Mesenchymal stem cell (in vitro differentiated cells and primary cell): ENCODE results near the gene OAS2.

ENCODE experiments used
- DNase-seq: peaks from one replicate; pipeline ENCODE4 v3.0.0-alpha.2; 2013
- H2AFZ ChIP-seq: one replicate; pipeline ENCODE4 v1.6.1; 2013; ENCODE audit warnings: low read depth, mild to moderate bottlenecking, control low read depth, inconsistent platforms, low read length, moderate library complexity
- H2AK5ac ChIP-seq: 2 replicates; pipeline ENCODE4 v1.6.1; 2013; ENCODE audit warnings: low read length, moderate library complexity, mild to moderate bottlenecking, inconsistent platforms; ENCODE audit not compliant: severe bottlenecking
- H2BK120ac ChIP-seq: one replicate; pipeline ENCODE4 v1.6.1; 2013; ENCODE audit warnings: low read depth, mild to moderate bottlenecking, inconsistent platforms, low read length, moderate library complexity
- H2BK12ac ChIP-seq, 2 experiments: one replicate each; pipeline ENCODE4 v1.6.1; 2013; ENCODE audit warnings: inconsistent platforms in 2 of 2, low read length in 2 of 2, mild to moderate bottlenecking in 2 of 2, moderate library complexity in 2 of 2, control low read depth in 1 of 2
- H2BK15ac ChIP-seq: one replicate; pipeline ENCODE4 v1.6.1; 2013; ENCODE audit warnings: mild to moderate bottlenecking, low read depth, inconsistent platforms; ENCODE audit not compliant: poor library complexity, severe bottlenecking
- H2BK5ac ChIP-seq: 2 replicates; pipeline ENCODE4 v1.6.1; 2013; ENCODE audit warnings: low read depth, mild to moderate bottlenecking, low read length, control low read depth, inconsistent platforms; ENCODE audit not compliant: poor library complexity, severe bottlenecking
- H3K14ac ChIP-seq, 2 experiments: one replicate each; pipeline ENCODE4 v1.6.1; 2013; ENCODE audit warnings: inconsistent platforms in 2 of 2, low read length in 2 of 2, control low read depth in 1 of 2, mild to moderate bottlenecking in 1 of 2, moderate library complexity in 1 of 2
- H3K18ac ChIP-seq, 2 experiments: one replicate each; pipeline ENCODE4 v1.6.1; 2013; ENCODE audit warnings: inconsistent platforms in 2 of 2, low read length in 2 of 2, control low read depth in 1 of 2, low read depth in 1 of 2, mild to moderate bottlenecking in 1 of 2
- H3K23ac ChIP-seq, 2 experiments: one replicate each; pipeline ENCODE4 v1.6.1; 2013; ENCODE audit warnings: inconsistent platforms in 2 of 2, low read length in 2 of 2, mild to moderate bottlenecking in 2 of 2, moderate library complexity in 2 of 2, control low read depth in 1 of 2
- H3K27ac ChIP-seq: 2 replicates; pipeline ENCODE4 v1.5.1; 2013; ENCODE audit warnings: mild to moderate bottlenecking, moderate library complexity, low read length, control low read depth, inconsistent platforms; ENCODE audit not compliant: poor library complexity, severe bottlenecking
- H3K27me3 ChIP-seq, 2 experiments: 2 replicates each; pipeline versions ENCODE4 v1.6.1 to v1.7.0; 2013; ENCODE audit warnings: low read length in 2 of 2, mild to moderate bottlenecking in 2 of 2, moderate library complexity in 2 of 2, control low read depth in 1 of 2, inconsistent platforms in 1 of 2; ENCODE audit not compliant: control insufficient read depth in 1 of 2, insufficient read depth in 1 of 2
- H3K36me3 ChIP-seq, 2 experiments: 2 replicates each; pipeline versions ENCODE4 v1.6.1 to v1.7.0; 2013; ENCODE audit warnings: low read length in 2 of 2, control low read depth in 1 of 2, inconsistent platforms in 1 of 2, low read depth in 1 of 2, mild to moderate bottlenecking in 1 of 2; ENCODE audit not compliant: insufficient read depth in 2 of 2, control insufficient read depth in 1 of 2
- H3K4ac ChIP-seq, 2 experiments: one replicate each; pipeline ENCODE4 v1.6.1; 2013; ENCODE audit warnings: inconsistent platforms in 2 of 2, low read length in 2 of 2, mild to moderate bottlenecking in 2 of 2, moderate library complexity in 2 of 2, control low read depth in 1 of 2, low read depth in 1 of 2
- H3K4me1 ChIP-seq: 2 replicates; pipeline ENCODE4 v1.6.1; 2013; ENCODE audit warnings: low read depth, low read length, control low read depth; ENCODE audit not compliant: control insufficient read depth, insufficient read depth
- H3K4me2 ChIP-seq: 2 replicates; pipeline ENCODE4 v1.6.1; 2013; ENCODE audit warnings: low read length, mild to moderate bottlenecking, inconsistent platforms; ENCODE audit not compliant: poor library complexity, severe bottlenecking
- H3K4me3 ChIP-seq, 2 experiments: 2 replicates each; pipeline versions ENCODE4 v1.5.1 to v1.7.0; 2013; ENCODE audit warnings: low read length in 2 of 2, mild to moderate bottlenecking in 2 of 2, control low read depth in 1 of 2, low read depth in 1 of 2; ENCODE audit not compliant: insufficient read depth in 1 of 2
- H3K79me1 ChIP-seq: replicated peaks from 2 replicates; pipeline ENCODE4 v1.6.1; 2013; ENCODE audit warnings: mild to moderate bottlenecking, control low read depth, low read length, inconsistent platforms; ENCODE audit not compliant: poor library complexity, severe bottlenecking
- H3K9ac ChIP-seq: 2 replicates; pipeline ENCODE4 v1.7.0; 2013; ENCODE audit warnings: mild to moderate bottlenecking, low read length, moderate library complexity
- H3K9me3 ChIP-seq: 2 replicates; pipeline ENCODE4 v1.7.0; 2013; ENCODE audit warnings: mild to moderate bottlenecking, low read length; ENCODE audit not compliant: control insufficient read depth
- H4K8ac ChIP-seq: one replicate; pipeline ENCODE4 v1.6.1; 2013; ENCODE audit warnings: inconsistent platforms, mild to moderate bottlenecking, low read length, moderate library complexity
- H4K91ac ChIP-seq: one replicate; pipeline ENCODE4 v1.6.1; 2013; ENCODE audit warnings: mild to moderate bottlenecking, low read length, inconsistent platforms
- whole genome bisulfite sequencing: methylation state at CpG from one replicate; pipeline ENCODE4 v1.1.7; 2013; ENCODE audit warnings: mixed read lengths; 5-methylcytosine and 5-hydroxymethylcytosine counted together

Gene OAS2

DNA sequence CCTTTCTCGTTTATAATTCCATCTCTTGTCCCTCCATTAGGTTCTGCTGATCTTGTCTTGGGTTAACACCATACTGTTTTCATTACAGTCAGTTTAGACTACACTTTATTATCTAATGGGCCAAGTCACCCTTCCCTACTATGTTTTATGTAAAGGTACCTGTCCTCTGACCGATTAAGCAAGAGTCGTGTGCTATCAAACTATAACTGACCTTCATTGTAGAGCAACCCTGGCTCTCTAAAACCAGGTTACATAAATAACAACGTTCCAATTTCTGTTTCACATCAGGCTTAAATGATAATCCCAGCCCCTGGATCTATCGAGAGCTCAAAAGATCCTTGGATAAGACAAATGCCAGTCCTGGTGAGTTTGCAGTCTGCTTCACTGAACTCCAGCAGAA lies 16.7 kb downstream of the OAS2 start:
- Histone ChIP-seq H2AFZ (no peak overlapping the region), H3K18ac (no peak overlapping the region), H2BK12ac (no peak overlapping the region), H3K4me2 (no peak overlapping the region), H2BK5ac (no peak overlapping the region), H3K4ac (no peak overlapping the region), H2AK5ac (no peak overlapping the region), H3K9me3 (peaks cover 8% of the 10 kb centered on the region), H3K27me3 (peaks cover 0 to 38% of the 10 kb centered on the region in 2 experiments), H3K9ac (no peak overlapping the region), H3K79me1 (no peaks in the 10 kb centered on the region), H4K8ac (no peak overlapping the region), H2BK120ac (no peak overlapping the region), H3K14ac (no peak overlapping the region), H4K91ac (no peak overlapping the region), H3K4me1 (no peaks in the 10 kb centered on the region), H2BK15ac (no peak overlapping the region), H3K4me3 (no peak overlapping the region), H3K36me3 (peaks cover 0 to 57% of the 10 kb centered on the region in 2 experiments), H3K23ac (no peak overlapping the region), H3K27ac (no peak overlapping the region)
- DNase-seq, result no peak
- WGBS, result 63% methylated on average over 5 of the region's 5 CpGs

DNA sequence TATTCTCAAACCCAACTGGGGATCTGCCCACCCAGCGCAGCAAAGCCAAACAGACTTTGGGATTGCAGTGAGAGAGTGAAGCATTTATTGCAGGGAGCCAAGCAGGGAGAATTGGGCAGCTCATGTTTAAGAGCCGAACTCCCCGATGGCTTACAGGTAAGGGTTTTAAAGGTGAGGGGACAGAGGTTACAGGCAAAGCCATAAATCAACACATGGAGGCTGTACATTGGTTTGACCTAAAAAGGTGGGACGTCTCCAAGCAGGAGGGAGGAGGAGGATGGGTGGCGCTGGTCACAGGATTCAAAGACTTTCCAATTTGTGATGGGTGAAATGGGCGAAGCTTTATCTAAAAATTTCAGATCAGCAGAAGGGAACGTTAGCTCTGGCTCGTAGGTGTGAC lies 18.2 kb downstream of the OAS2 start:
- no peak overlapping the region for H4K8ac ChIP-seq
- no peak overlapping the region for H3K9ac ChIP-seq
- H3K23ac ChIP-seq, result no peak overlapping the region
- no peak overlapping the region for H3K4me3 ChIP-seq
- no peak overlapping the region for H2AFZ ChIP-seq
- no peak for DNase-seq
- no peak overlapping the region for H2BK5ac ChIP-seq
- H3K14ac ChIP-seq, result no peak overlapping the region
- no peak overlapping the region for H2AK5ac ChIP-seq
- peaks cover 0 to 63% of the 10 kb centered on the region in 2 experiments for H3K36me3 ChIP-seq
- H3K18ac ChIP-seq, result no peak overlapping the region
- WGBS, result 88% methylated on average over 8 of the region's 8 CpGs
- H3K4ac ChIP-seq, result no peak overlapping the region
- H4K91ac ChIP-seq, result no peak overlapping the region
- no peaks in the 10 kb centered on the region for H3K79me1 ChIP-seq
- H2BK120ac ChIP-seq, result no peak overlapping the region
- no peak overlapping the region for H3K4me2 ChIP-seq
- no peak overlapping the region for H2BK12ac ChIP-seq
- no peak overlapping the region for H2BK15ac ChIP-seq
- peaks cover 8% of the 10 kb centered on the region for H3K9me3 ChIP-seq
- H3K27me3 ChIP-seq, result peaks cover 0 to 25% of the 10 kb centered on the region in 2 experiments
- H3K4me1 ChIP-seq, result no peaks in the 10 kb centered on the region
- H3K27ac ChIP-seq, result no peak overlapping the region

DNA sequence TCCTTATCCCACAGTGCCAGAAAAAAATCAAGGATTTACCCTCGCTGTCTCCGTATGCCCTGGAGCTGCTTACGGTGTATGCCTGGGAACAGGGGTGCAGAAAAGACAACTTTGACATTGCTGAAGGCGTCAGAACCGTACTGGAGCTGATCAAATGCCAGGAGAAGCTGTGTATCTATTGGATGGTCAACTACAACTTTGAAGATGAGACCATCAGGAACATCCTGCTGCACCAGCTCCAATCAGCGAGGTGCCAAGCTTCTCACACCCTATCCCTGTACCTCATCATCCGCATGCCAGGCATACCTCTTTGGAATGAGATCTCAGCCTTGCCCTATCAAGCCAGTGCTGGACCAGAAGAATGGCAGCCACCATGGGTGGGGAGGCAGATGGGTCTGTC lies 19.2 kb downstream of the OAS2 start:
- H3K4me2 ChIP-seq, result no peak overlapping the region
- no peak overlapping the region for H3K4ac ChIP-seq
- H3K79me1 ChIP-seq, result no peaks in the 10 kb centered on the region
- no peak overlapping the region for H3K4me3 ChIP-seq
- H3K18ac ChIP-seq, result no peak overlapping the region
- no peaks in the 10 kb centered on the region for H3K4me1 ChIP-seq
- H2BK120ac ChIP-seq, result no peak overlapping the region
- H3K23ac ChIP-seq, result no peak overlapping the region
- H3K9ac ChIP-seq, result no peak overlapping the region
- no peak overlapping the region for H3K27ac ChIP-seq
- DNase-seq, result no peak
- H4K8ac ChIP-seq, result no peak overlapping the region
- 68% methylated on average over 6 of the region's 7 CpGs for WGBS
- no peak overlapping the region for H3K14ac ChIP-seq
- no peak overlapping the region for H2BK15ac ChIP-seq
- no peak overlapping the region for H2AK5ac ChIP-seq
- no peak overlapping the region for H4K91ac ChIP-seq
- H2BK5ac ChIP-seq, result no peak overlapping the region
- peaks cover 8% of the 10 kb centered on the region for H3K9me3 ChIP-seq
- H3K36me3 ChIP-seq, result peaks cover 0 to 67% of the 10 kb centered on the region in 2 experiments
- peaks cover 0 to 28% of the 10 kb centered on the region in 2 experiments for H3K27me3 ChIP-seq
- no peak overlapping the region for H2AFZ ChIP-seq
- H2BK12ac ChIP-seq, result no peak overlapping the region

DNA sequence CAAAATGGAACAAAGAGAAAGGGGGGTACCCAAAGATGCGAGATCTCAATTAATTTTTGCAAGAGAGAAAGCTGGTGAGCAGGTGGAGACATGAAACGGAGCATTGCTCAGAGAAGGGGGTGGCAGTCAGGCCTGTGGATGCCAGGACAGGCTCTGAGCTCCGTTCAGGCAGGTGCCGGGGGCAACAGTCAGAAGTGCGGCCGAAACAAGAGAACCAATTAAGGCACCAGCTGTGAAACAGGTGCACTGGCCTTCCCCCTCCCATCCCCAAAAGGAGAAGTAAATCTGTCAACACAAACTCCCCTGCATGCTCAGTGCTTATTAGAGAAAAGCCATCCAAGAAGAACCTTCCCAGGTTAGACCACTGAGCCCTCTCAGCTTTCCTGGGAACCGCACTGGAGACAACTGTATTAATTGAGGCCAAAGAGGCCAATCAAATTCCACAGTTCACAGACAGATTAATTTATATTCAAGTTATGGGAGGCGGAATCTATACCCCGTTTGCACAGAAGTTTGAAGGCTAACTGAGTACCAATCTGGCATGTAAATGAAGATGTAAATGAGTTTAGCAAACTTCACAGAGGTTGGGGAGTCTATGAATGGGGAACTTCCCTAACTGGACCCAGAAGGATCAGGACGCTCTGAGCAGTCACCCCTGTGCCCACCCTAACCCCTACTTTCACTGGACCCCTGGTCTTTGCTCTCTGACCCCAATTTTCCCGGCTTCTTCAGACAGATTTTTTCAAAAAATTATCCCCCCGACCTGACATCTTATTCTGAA lies 20.9 kb downstream of the OAS2 start:
- 73% methylated on average over 8 of the region's 12 CpGs for WGBS
- Histone ChIP-seq H2BK120ac (no peak overlapping the region), H2BK5ac (no peak overlapping the region), H3K36me3 (peaks cover 0 to 82% of the 10 kb centered on the region in 2 experiments), H3K4me2 (no peak overlapping the region), H3K23ac (no peak overlapping the region), H3K27ac (no peak overlapping the region), H3K9me3 (peaks cover 8% of the 10 kb centered on the region), H4K8ac (no peak overlapping the region), H4K91ac (no peak overlapping the region), H3K4me1 (no peaks in the 10 kb centered on the region), H3K9ac (no peak overlapping the region), H3K14ac (no peak overlapping the region), H3K4me3 (no peak overlapping the region), H2BK12ac (no peak overlapping the region), H3K18ac (no peak overlapping the region), H3K79me1 (no peaks in the 10 kb centered on the region), H2AFZ (no peak overlapping the region), H2BK15ac (no peak overlapping the region), H2AK5ac (no peak overlapping the region), H3K4ac (no peak overlapping the region), H3K27me3 (peaks cover 0 to 42% of the 10 kb centered on the region in 2 experiments)
- no peak for DNase-seq
